Sigmoid colon (tissue), 4 donors: ENCODE results near the gene CACNA1C.

Source experiments
- CTCF ChIP-seq, 4 experiments: fragments of 450-650 bp in 3 of 4; fragments of 200-600 bp in 1 of 4; IDR thresholded peaks; one replicate each; pipeline ENCODE4 v1.5.1; 2016 to 2019; ENCODE audit warnings: antibody characterized with exemption in 4 of 4, mild to moderate bottlenecking in 3 of 4, moderate library complexity in 2 of 4
- EP300 ChIP-seq, 4 donors: sonication (generic); formaldehyde crosslinking; IDR thresholded peaks; one replicate each; pipeline ENCODE4 v1.6.1; 2017; ENCODE audit warnings: antibody characterized with exemption in 4 of 4
- POLR2A ChIP-seq, 2 donors: fragments of 450-650 bp; IDR thresholded peaks; one replicate each; pipeline ENCODE4 v1.6.1; 2016; ENCODE audit warnings: antibody characterized with exemption in 2 of 2, mild to moderate bottlenecking in 2 of 2, moderate library complexity in 2 of 2
- POLR2AphosphoS5 ChIP-seq, 4 donors: sonication (generic); formaldehyde crosslinking; IDR thresholded peaks; one replicate each; pipeline ENCODE4 v1.6.1; 2017; ENCODE audit warnings: antibody characterized with exemption in 4 of 4

- TF ChIP-seq POLR2A (IDR thresholded peaks at IDR 0.05) (no peak), CTCF (IDR thresholded peaks at IDR 0.05) (no peak), EP300 (IDR thresholded peaks at IDR 0.05) (no peak), POLR2AphosphoS5 (IDR thresholded peaks at IDR 0.05) (no peak)
Observed at GRCh38 chr12:2380946-2381345, 328.2 kb downstream of the CACNA1C start.
